BLaER1 treated with 17β-estradiol and CSF1 and Interleukin-3, amounts not matched to agents 10 nM and 100 nM (cell line): ENCODE measurements around the gene IL34.

Experiments
- H3K27ac ChIP-seq, 11 experiments: shearing (Covaris generic); formaldehyde crosslinking; 2 replicates each; pipeline ENCODE4 v1.8.1; 2022
- H3K27me3 ChIP-seq, 11 experiments: shearing (Covaris generic); formaldehyde crosslinking; 2 replicates each; pipeline ENCODE4 v1.8.1; 2022
- H3K36me3 ChIP-seq, 11 experiments: shearing (Covaris generic); formaldehyde crosslinking; 2 replicates each; pipeline ENCODE4 v1.8.1; 2022
- H3K4me1 ChIP-seq, 10 experiments: shearing (Covaris generic); formaldehyde crosslinking; 2 replicates each; pipeline ENCODE4 v1.8.1; 2022
- H3K4me2 ChIP-seq, 11 experiments: shearing (Covaris generic); formaldehyde crosslinking; 2 replicates each; pipeline ENCODE4 v1.8.1; 2022
- H3K4me3 ChIP-seq, 10 experiments: shearing (Covaris generic); formaldehyde crosslinking; 2 replicates each; pipeline ENCODE4 v1.8.1; 2022
- H3K9ac ChIP-seq, 11 experiments: shearing (Covaris generic); formaldehyde crosslinking; 2 replicates each; pipeline ENCODE4 v1.8.1; 2022
- H3K9me3 ChIP-seq, 11 experiments: shearing (Covaris generic); formaldehyde crosslinking; replicated peaks in 1 of 11; 2 replicates each; pipeline ENCODE4 v1.8.1; 2022
- H4K20me1 ChIP-seq, 11 experiments: shearing (Covaris generic); formaldehyde crosslinking; 2 replicates each; pipeline ENCODE4 v1.8.1; 2022
- Cebpa-rat ChIP-seq, 11 experiments: shearing (Covaris generic); IDR thresholded peaks; 2 replicates each; pipeline ENCODE4 v1.8.1; 2022

Gene IL34

GRCh38 chr16:70660672-70661350 lies 14.5 kb downstream of the IL34 start:
- Histone ChIP-seq H3K27ac (no peak overlapping the region), H3K9ac (no peak overlapping the region), H3K36me3 (peaks cover 17 to 39% (median 30%) of the 10 kb centered on the region in 11 experiments; a peak in 21 of 22 replicates), H3K9me3 (no peaks in the 10 kb centered on the region), H3K4me2 (no peak overlapping the region), H4K20me1 (peaks cover 0 to 16% (median 0%) of the 10 kb centered on the region in 11 experiments; a peak in 6 of 22 replicates), H3K4me3 (no peak overlapping the region), H3K4me1 (0 out of 20 replicates have a peak, but pooled peaks cover 0 to 4% (median 0%) of the 10 kb centered on the region in 10 experiments), H3K27me3 (no peaks in the 10 kb centered on the region)
- no peak for TF ChIP-seq Cebpa-rat (IDR thresholded peaks at IDR 0.05)

- H3K27me3 ChIP-seq, result no peaks in the 10 kb centered on the region
- no peak overlapping the region for H3K27ac ChIP-seq
- no peak overlapping the region for H3K4me3 ChIP-seq
- H3K4me1 ChIP-seq, result 0 out of 20 replicates have a peak, but pooled peaks cover 0 to 4% (median 0%) of the 10 kb centered on the region in 10 experiments
- H3K9me3 ChIP-seq, result no peaks in the 10 kb centered on the region
- H3K4me2 ChIP-seq, result no peak overlapping the region
- peaks cover 20 to 47% (median 37%) of the 10 kb centered on the region in 11 experiments; a peak in 21 of 22 replicates for H3K36me3 ChIP-seq
- H4K20me1 ChIP-seq, result peaks cover 0 to 21% (median 0%) of the 10 kb centered on the region in 11 experiments; a peak in 7 of 22 replicates
- no peak overlapping the region for H3K9ac ChIP-seq
- TF ChIP-seq Cebpa-rat (IDR thresholded peaks at IDR 0.05), result no peak
Observed at GRCh38 chr16:70661534-70661917, 15.2 kb downstream of the IL34 start.

GRCh38 chr16:70661918-70662641 lies 15.7 kb downstream of the IL34 start:
- Histone ChIP-seq H4K20me1 (peaks cover 0 to 21% (median 0%) of the 10 kb centered on the region in 11 experiments; a peak in 7 of 22 replicates), H3K36me3 (peaks cover 20 to 52% (median 42%) of the 10 kb centered on the region in 11 experiments)
- TF ChIP-seq Cebpa-rat (IDR thresholded peaks at IDR 0.05), result no peak

GRCh38 chr16:70662991-70663523 lies 16.7 kb downstream of the IL34 start:
- TF ChIP-seq Cebpa-rat (IDR thresholded peaks at IDR 0.05), result no peak
- Histone ChIP-seq H3K9ac (no peak overlapping the region), H3K27ac (no peak overlapping the region), H3K36me3 (peaks cover 24 to 61% (median 51%) of the 10 kb centered on the region in 11 experiments), H3K9me3 (no peaks in the 10 kb centered on the region), H3K27me3 (no peaks in the 10 kb centered on the region), H3K4me1 (0 out of 20 replicates have a peak, but pooled peaks cover 0 to 4% (median 0%) of the 10 kb centered on the region in 10 experiments), H4K20me1 (peaks cover 0 to 29% (median 0%) of the 10 kb centered on the region in 11 experiments; a peak in 8 of 22 replicates), H3K4me2 (no peak overlapping the region), H3K4me3 (no peak overlapping the region)

More at GRCh38 chr16:70661918-70662641, 15.7 kb downstream of the IL34 start:
- no peak overlapping the region for H3K4me2 ChIP-seq
- H3K27me3 ChIP-seq, result no peaks in the 10 kb centered on the region
- 0 out of 20 replicates have a peak, but pooled peaks cover 0 to 4% (median 0%) of the 10 kb centered on the region in 10 experiments for H3K4me1 ChIP-seq
- no peaks in the 10 kb centered on the region for H3K9me3 ChIP-seq
- H3K4me3 ChIP-seq, result no peak overlapping the region
- no peak overlapping the region for H3K27ac ChIP-seq
- no peak overlapping the region for H3K9ac ChIP-seq

- Histone ChIP-seq H3K36me3 (peaks cover 28 to 67% (median 58%) of the 10 kb centered on the region in 11 experiments), H4K20me1 (peaks cover 0 to 31% (median 0%) of the 10 kb centered on the region in 11 experiments; a peak in 8 of 22 replicates), H3K9me3 (no peaks in the 10 kb centered on the region), H3K4me2 (no peak overlapping the region), H3K4me1 (0 out of 20 replicates have a peak, but pooled peaks cover 0 to 4% (median 0%) of the 10 kb centered on the region in 10 experiments), H3K9ac (no peak overlapping the region), H3K27ac (no peak overlapping the region), H3K27me3 (no peaks in the 10 kb centered on the region), H3K4me3 (no peak overlapping the region)
- TF ChIP-seq Cebpa-rat (IDR thresholded peaks at IDR 0.05), result no peak
Observed at GRCh38 chr16:70663524-70664324, 17.4 kb downstream of the IL34 start.

GRCh38 chr16:70664325-70665112 lies 18.2 kb downstream of the IL34 start:
- Histone ChIP-seq H3K9ac (no peak overlapping the region), H3K36me3 (peaks cover 36 to 75% (median 66%) of the 10 kb centered on the region in 11 experiments), H4K20me1 (peaks cover 0 to 31% (median 0%) of the 10 kb centered on the region in 11 experiments; a peak in 8 of 22 replicates), H3K9me3 (no peaks in the 10 kb centered on the region; a peak in 1 of 22 replicates), H3K27me3 (no peaks in the 10 kb centered on the region), H3K4me2 (no peak overlapping the region), H3K4me3 (no peak overlapping the region), H3K27ac (no peak overlapping the region), H3K4me1 (0 out of 20 replicates have a peak, but pooled peaks cover 0 to 2% (median 0%) of the 10 kb centered on the region in 10 experiments)
- no peak for TF ChIP-seq Cebpa-rat (IDR thresholded peaks at IDR 0.05)

GRCh38 chr16:70665113-70665694 lies 18.8 kb downstream of the IL34 start:
- Histone ChIP-seq H3K27ac (no peak overlapping the region), H3K9me3 (no peaks in the 10 kb centered on the region; a peak in 1 of 22 replicates), H3K4me3 (no peak overlapping the region), H3K27me3 (no peaks in the 10 kb centered on the region), H3K4me2 (no peak overlapping the region), H3K9ac (no peak overlapping the region), H4K20me1 (peaks cover 0 to 31% (median 0%) of the 10 kb centered on the region in 11 experiments; a peak in 8 of 22 replicates), H3K36me3 (peaks cover 40 to 82% (median 73%) of the 10 kb centered on the region in 11 experiments), H3K4me1 (no peaks in the 10 kb centered on the region)
- no peak for TF ChIP-seq Cebpa-rat (IDR thresholded peaks at IDR 0.05)
